ENCODE measurements around the gene CIB4.
"Not testable (repeated sequence)": the region's sequence is repeated elsewhere in the genome, so short reads cannot be mapped to it uniquely, and the experiment has no call there.

CIB4 gene

DNA sequence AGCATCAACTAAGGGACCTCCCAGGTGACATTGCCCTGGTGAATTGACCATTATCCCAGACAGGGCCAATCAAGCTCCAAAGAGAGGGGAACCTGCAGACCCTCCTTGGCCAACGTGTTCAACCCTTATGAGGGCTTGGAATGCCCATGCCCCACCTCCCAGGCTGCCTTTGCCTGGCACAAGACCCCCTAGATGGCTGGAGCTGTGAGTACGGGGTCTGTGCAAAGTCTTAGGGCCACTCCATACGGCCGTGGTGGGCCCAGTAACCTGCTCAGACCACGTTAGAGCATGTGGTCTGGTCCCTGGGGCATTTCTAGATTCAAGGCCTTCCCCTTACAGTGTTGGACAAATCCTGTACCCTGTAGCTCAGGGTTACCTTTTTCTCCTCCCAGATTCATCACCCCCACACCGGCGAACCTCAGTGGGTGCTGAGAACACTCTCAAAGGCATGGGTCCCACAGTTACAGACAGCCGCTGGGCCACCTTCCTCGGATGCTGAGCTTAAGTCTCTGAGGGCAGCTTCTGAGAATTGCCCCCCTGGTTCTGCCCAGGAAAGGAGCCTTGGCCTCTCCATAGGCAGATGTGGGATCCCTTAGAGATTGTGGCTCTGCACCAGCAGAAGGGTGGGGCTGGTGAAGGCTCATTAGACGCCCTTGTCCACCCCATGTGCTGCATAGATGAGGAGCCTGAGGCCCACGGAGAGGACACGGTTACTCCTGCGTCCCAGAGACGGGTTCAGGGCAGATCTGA is 33.0 kb upstream of the CIB4 start:
- in situ Hi-C loops (cut with HindIII; ENCODE audit: low pct_unique_long_range_greater_than_20kb, low sequenced_read_pairs): no loop called here
- TF ChIP-seq JUND (IDR thresholded peaks at IDR 0.05; ENCODE audit: low read depth): no peak
- no peak for DNase-seq (ENCODE audit: low read depth in 1 of 2, low spot score in 1 of 2)

GRCh38 chr2:26672818-26673393 is 31.7 kb upstream of the CIB4 start:
- in situ Hi-C loops (cut with HindIII; ENCODE audit: low pct_unique_long_range_greater_than_20kb, low sequenced_read_pairs): no loop called here
- no peak for TF ChIP-seq JUND (IDR thresholded peaks at IDR 0.05; ENCODE audit: low read depth)
- DNase-seq (ENCODE audit: low read depth in 1 of 2, low spot score in 1 of 2): no peak

GRCh38 chr2:26672112-26672817 is 31.1 kb upstream of the CIB4 start:
- in situ Hi-C loops (cut with HindIII; ENCODE audit: low pct_unique_long_range_greater_than_20kb, low sequenced_read_pairs): no loop called here

GRCh38 chr2:26671691-26672090 is 30.5 kb upstream of the CIB4 start:
- no peak for DNase-seq (ENCODE audit: low read depth in 1 of 2, low spot score in 1 of 2)
- no peak for TF ChIP-seq JUND (IDR thresholded peaks at IDR 0.05; ENCODE audit: low read depth)
- in situ Hi-C loops (cut with HindIII; ENCODE audit: low pct_unique_long_range_greater_than_20kb, low sequenced_read_pairs): no loop called here

More at GRCh38 chr2:26672112-26672817, 31.1 kb upstream of the CIB4 start:
- no peak for DNase-seq (ENCODE audit: low read depth in 1 of 2, low spot score in 1 of 2)
- TF ChIP-seq JUND (IDR thresholded peaks at IDR 0.05; ENCODE audit: low read depth): no peak

DNA sequence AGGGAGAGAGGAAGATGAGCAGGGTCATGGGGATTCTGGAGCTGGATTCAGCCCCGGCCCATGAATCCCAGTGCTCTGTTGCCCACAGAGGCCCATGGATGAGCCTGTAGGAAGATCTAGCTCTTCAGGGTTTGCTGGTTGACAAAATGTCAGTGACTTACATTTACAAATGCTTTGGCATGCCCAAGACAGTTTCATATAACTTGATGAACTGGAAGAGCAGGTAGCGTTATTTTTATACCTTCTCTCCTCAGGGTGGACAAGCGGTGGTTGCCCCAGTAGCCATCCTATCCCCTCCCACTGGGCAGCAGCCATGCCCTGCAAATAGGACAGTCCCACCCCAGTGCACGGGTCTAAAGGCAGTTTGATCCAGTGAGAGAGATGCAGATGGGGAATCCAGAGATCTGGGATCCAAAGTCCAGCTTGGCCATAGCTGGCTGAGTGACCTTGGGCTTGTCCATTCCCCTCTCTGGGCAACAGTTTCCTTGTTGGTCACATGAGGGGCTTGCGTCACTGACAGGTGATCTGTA is 29.8 kb upstream of the CIB4 start:
- DNase-seq (ENCODE audit: low read depth in 1 of 2, low spot score in 1 of 2): peak in 1 of 2 experiments; percentile 82
- in situ Hi-C loops (cut with HindIII; ENCODE audit: low pct_unique_long_range_greater_than_20kb, low sequenced_read_pairs): no loop called here

DNA sequence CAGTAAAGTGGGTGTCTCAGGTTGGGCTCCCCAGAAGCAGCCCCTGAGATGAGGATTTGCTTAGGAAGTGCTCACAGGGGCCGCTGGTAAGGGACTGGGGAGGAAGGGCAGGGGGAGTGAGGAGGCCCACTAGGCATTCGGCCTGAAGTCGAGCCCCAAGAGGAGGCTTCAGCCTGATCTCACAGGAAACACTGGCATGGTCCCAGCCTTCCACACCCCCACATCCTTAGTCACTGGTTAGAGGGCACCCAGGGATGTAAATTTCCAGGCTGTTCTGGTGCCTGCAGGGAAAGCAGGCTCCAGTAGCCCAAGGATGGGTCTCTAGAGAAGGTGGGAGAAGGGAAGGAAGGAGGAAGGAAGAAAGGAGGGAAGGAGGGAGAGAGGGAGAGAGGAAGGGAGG is 29.0 kb upstream of the CIB4 start:
- no peak for TF ChIP-seq JUND (IDR thresholded peaks at IDR 0.05; ENCODE audit: low read depth)
- in situ Hi-C loops (cut with HindIII; ENCODE audit: low pct_unique_long_range_greater_than_20kb, low sequenced_read_pairs): no loop called here
- DNase-seq (ENCODE audit: low read depth in 1 of 2, low spot score in 1 of 2): no peak

More for the DNA sequence above, 29.8 kb upstream of the CIB4 start:
- TF ChIP-seq JUND (IDR thresholded peaks at IDR 0.05; ENCODE audit: low read depth): no peak

DNA sequence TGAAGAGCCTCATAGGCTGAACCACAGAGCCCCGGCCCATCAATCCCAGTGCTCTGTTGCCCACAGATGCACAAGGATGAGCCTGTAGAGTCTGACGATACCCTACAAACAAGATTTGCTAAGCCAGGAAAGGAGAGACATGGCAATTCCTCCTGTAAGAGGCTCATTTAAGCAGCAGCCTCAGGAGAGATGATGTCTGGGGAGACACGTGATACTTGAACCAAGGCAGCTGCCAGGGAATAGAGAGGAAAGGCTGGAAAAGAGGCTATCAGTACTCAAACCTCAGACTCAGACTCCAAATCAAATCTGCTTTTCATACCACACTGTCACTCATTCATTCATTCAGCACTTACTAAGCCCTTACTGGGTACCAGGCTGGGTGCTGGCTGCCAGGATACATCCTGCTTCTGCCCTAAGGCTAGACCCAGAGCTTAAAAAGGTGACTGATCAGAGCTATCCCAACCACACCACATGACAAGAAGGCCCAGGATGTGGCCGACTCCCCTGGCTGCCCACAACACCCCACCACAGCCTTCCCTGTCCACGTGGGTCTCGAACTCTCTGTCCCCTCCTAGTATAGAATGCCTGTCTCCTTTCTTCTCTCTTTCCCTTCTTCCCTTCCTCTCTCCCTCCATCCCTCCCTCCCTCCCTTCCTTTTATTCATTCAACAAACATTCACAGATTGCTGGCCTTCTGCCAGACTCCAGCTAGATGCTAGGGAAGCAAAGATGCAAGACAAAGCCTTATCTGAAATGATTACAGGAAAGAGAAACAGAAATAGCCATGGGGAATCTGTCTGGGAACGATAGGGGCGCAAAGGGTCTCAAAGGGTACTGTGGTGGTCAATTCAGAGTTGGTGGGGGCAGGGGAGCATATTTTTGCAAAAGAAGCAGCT is 27.9 kb upstream of the CIB4 start:
- no peak for DNase-seq (ENCODE audit: low read depth in 1 of 2, low spot score in 1 of 2)
- in situ Hi-C loops (cut with HindIII; ENCODE audit: low pct_unique_long_range_greater_than_20kb, low sequenced_read_pairs): no loop called here
- no peak for TF ChIP-seq JUND (IDR thresholded peaks at IDR 0.05; ENCODE audit: low read depth)

DNA sequence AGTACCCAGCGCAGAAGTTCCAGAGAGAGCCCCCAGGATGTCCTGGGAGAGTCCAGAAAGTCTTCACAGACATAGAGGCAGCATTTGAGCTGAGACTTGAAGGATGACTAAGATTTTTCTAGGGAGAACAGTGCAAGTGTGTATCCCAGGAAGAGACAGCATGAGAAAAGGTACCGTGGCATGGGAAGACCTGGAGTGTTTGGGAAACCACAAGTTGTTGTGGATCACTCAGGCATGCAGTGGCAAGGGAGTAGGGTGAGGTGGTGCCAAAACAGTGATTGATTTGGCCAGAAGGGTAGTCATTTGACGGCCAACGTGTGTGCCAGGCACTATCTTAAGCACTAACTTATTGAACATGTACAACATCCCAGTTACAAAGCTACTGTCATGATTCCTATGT is 26.9 kb upstream of the CIB4 start:
- in situ Hi-C loops (cut with HindIII; ENCODE audit: low pct_unique_long_range_greater_than_20kb, low sequenced_read_pairs): no loop called here
- no peak for DNase-seq (ENCODE audit: low read depth in 1 of 2, low spot score in 1 of 2)
- no peak for TF ChIP-seq JUND (IDR thresholded peaks at IDR 0.05; ENCODE audit: low read depth)

- no peak for TF ChIP-seq JUND (IDR thresholded peaks at IDR 0.05; ENCODE audit: low read depth)
- in situ Hi-C loops (cut with HindIII; ENCODE audit: low pct_unique_long_range_greater_than_20kb, low sequenced_read_pairs): no loop called here
- no peak for DNase-seq (ENCODE audit: low read depth in 1 of 2, low spot score in 1 of 2)
These were observed 25.5 kb upstream of the CIB4 start for GRCh38 chr2:26666671-26667070.

- DNase-seq (ENCODE audit: low read depth in 1 of 2, low spot score in 1 of 2); in situ Hi-C loops (cut with HindIII; ENCODE audit: low pct_unique_long_range_greater_than_20kb, low sequenced_read_pairs): not testable (repeated sequence)
These were observed 24.1 kb upstream of the CIB4 start for GRCh38 chr2:26665296-26665695.

GRCh38 chr2:26660363-26660962 is 19.3 kb upstream of the CIB4 start:
- no peak for TF ChIP-seq JUND (IDR thresholded peaks at IDR 0.05; ENCODE audit: low read depth)
- DNase-seq (ENCODE audit: low read depth in 1 of 2, low spot score in 1 of 2): no peak
- in situ Hi-C loops (cut with HindIII; ENCODE audit: low pct_unique_long_range_greater_than_20kb, low sequenced_read_pairs): no loop called here

Data from T47D (cell line).